ENCODE data around the gene TBC1D24. TPM values are rescaled to one million over a fixed set of nuclear protein-coding genes. Genes with fewer than 3 reads are reported as not detected.
A peak's percentile ranks its signal among the peaks of the same experiment; 100 is the strongest.
"Not testable (repeated sequence)": the region's sequence is repeated elsewhere in the genome, so short reads cannot be mapped to it uniquely, and the experiment has no call there.

The TBC1D24 gene
- polyA plus RNA-seq, 3 donors = 0.76 to 5.9 (median 2.1) TPM

DNA sequence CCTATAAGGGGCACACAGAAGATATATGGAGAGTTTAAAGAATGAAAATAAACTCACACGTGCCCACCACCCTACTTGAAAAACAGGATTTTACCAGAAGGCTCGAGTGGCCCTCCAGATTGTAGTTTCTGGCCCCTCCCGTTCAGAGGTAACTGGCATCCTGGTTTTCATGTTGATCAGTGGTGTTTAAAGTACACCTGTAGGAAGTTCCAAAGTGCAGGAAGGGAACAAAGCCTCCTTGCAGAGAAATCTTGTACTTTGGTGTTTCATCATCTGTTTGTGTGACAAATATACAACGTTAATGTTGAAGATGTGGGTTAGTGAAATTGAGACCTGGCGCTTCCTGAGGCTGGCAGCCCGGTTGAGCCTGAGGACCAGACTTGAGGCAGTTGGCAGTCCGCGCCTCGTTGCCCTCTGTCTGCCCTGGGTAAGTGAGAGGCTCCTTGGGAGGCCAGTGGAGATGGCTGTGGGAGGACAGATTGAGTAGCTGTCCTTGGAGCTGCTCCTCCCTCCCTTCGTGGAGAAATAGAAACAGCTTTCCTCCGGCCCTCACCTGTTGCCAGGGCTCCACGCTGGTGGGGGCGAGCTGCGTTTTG lies 75.5 kb downstream of the TBC1D24 start:
- no CpG with 5 or more reads among the region's 14 CpGs for WGBS (ENCODE audit: insufficient coverage)
- H3K27ac Mint-ChIP-seq = not testable (repeated sequence)

GRCh38 chr16:2551420-2551889 lies 76.5 kb downstream of the TBC1D24 start:
- H2AFZ ChIP-seq (ENCODE audit: insufficient read depth, low read depth, low read length, poor library complexity, severe bottlenecking); H3K9me3 Mint-ChIP-seq; H3K4me2 ChIP-seq (replicated peaks; ENCODE audit: extremely low read depth, low read length, poor library complexity, severe bottlenecking); H3K36me3 ChIP-seq (replicated peaks in 1 of 2; ENCODE audit: control insufficient read depth in 1 of 2, insufficient read depth in 2 of 2, low read length in 2 of 2); intact Hi-C loops (cut with micrococcal nuclease); H3K4me3 ChIP-seq (replicated peaks in 1 of 3; ENCODE audit: low read depth in 2 of 3, low read length in 3 of 3); DNase-seq; H3K4me1 Mint-ChIP-seq; H3K27ac ChIP-seq (ENCODE audit: low read depth in 1 of 2, low read length in 2 of 2); H3K27me3 ChIP-seq (ENCODE audit: control insufficient read depth in 2 of 2, insufficient read depth in 2 of 2, low read length in 2 of 2); H3K4me3 Mint-ChIP-seq; H3K36me3 Mint-ChIP-seq; H3K27me3 Mint-ChIP-seq (ENCODE audit: low read depth in 3 of 3); H3K4me1 ChIP-seq (ENCODE audit: control insufficient read depth in 1 of 2, insufficient read depth in 2 of 2, low read length in 2 of 2); H3K9me3 ChIP-seq (replicated peaks in 1 of 2; ENCODE audit: control insufficient read depth in 1 of 2, insufficient read depth in 1 of 2, low read length in 2 of 2); H3K9ac ChIP-seq (ENCODE audit: insufficient read depth, low read length, poor library complexity, severe bottlenecking): not testable (repeated sequence)
- 75% methylated on average over 2 of the region's 17 CpGs for WGBS (ENCODE audit: insufficient coverage)
- Histone ChIP-seq H4K20me1 (ENCODE audit: insufficient read depth, low read length) (peaks cover 11% of the 10 kb centered on the region), H3K79me2 (ENCODE audit: insufficient read depth, low read length) (peaks cover 14% of the 10 kb centered on the region)
- peak overlapping the region in 2 of 7 donors; percentile 20 to 67 for H3K27ac Mint-ChIP-seq

More for the DNA sequence above, 75.5 kb downstream of the TBC1D24 start:
- H3K4me3 Mint-ChIP-seq; H3K4me1 ChIP-seq (ENCODE audit: control insufficient read depth in 1 of 2, insufficient read depth in 2 of 2, low read length in 2 of 2); H3K4me1 Mint-ChIP-seq; H3K36me3 ChIP-seq (replicated peaks in 1 of 2; ENCODE audit: control insufficient read depth in 1 of 2, insufficient read depth in 2 of 2, low read length in 2 of 2); H2AFZ ChIP-seq (ENCODE audit: insufficient read depth, low read depth, low read length, poor library complexity, severe bottlenecking); H3K36me3 Mint-ChIP-seq; H3K27me3 ChIP-seq (ENCODE audit: control insufficient read depth in 2 of 2, insufficient read depth in 2 of 2, low read length in 2 of 2); H3K27me3 Mint-ChIP-seq (ENCODE audit: low read depth in 3 of 3); H3K9me3 ChIP-seq (replicated peaks in 1 of 2; ENCODE audit: control insufficient read depth in 1 of 2, insufficient read depth in 1 of 2, low read length in 2 of 2); intact Hi-C loops (cut with micrococcal nuclease); H3K9ac ChIP-seq (ENCODE audit: insufficient read depth, low read length, poor library complexity, severe bottlenecking); H3K4me2 ChIP-seq (replicated peaks; ENCODE audit: extremely low read depth, low read length, poor library complexity, severe bottlenecking); H3K9me3 Mint-ChIP-seq; H3K27ac ChIP-seq (ENCODE audit: low read depth in 1 of 2, low read length in 2 of 2); DNase-seq; H3K4me3 ChIP-seq (replicated peaks in 1 of 3; ENCODE audit: low read depth in 2 of 3, low read length in 3 of 3): not testable (repeated sequence)
- peaks cover 25% of the 10 kb centered on the region for H3K79me2 ChIP-seq (ENCODE audit: insufficient read depth, low read length)
- H4K20me1 ChIP-seq (ENCODE audit: insufficient read depth, low read length) = peaks cover 22% of the 10 kb centered on the region

DNA sequence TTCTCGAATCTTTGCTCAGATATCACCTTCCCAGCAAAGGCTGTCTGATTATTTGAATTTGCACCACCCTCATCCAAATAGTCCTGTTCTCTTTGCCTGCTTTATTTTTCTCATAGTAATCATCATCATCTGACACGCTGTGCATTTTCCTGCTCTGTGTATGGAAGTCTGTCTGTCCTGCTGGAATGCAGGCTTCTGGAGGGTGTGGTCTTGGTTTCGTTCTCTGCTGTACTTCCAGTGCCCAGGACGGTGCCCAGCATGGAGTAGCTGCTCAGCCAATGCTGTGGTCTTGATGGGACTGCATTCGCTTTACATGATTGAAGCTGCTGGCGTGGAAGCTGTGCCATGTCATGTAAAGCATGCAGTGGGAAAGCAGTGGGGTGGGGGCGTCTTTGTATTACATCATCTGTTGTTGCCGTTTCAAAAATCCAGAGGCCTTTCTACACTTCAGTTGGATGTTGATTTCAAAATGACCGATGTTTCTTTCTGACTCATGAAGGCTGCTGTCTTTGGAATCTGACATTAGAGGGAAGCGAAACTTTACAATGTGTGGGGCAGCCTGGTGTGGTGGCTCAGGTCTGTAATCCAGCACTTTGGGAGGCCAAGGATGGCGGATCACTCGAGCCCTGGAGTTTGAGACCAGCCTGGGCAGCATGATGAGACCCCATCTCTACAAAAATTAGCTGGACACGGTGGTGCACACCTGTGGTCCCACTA lies 79.9 kb downstream of the TBC1D24 start:
- H3K27ac Mint-ChIP-seq; H3K9ac ChIP-seq (ENCODE audit: insufficient read depth, low read length, poor library complexity, severe bottlenecking); DNase-seq; H3K9me3 Mint-ChIP-seq; H3K4me3 ChIP-seq (replicated peaks in 1 of 3; ENCODE audit: low read depth in 2 of 3, low read length in 3 of 3); H3K4me2 ChIP-seq (replicated peaks; ENCODE audit: extremely low read depth, low read length, poor library complexity, severe bottlenecking); H3K4me3 Mint-ChIP-seq; H4K20me1 ChIP-seq (ENCODE audit: insufficient read depth, low read length); H3K9me3 ChIP-seq (replicated peaks in 1 of 2; ENCODE audit: control insufficient read depth in 1 of 2, insufficient read depth in 1 of 2, low read length in 2 of 2); H2AFZ ChIP-seq (ENCODE audit: insufficient read depth, low read depth, low read length, poor library complexity, severe bottlenecking); H3K36me3 Mint-ChIP-seq; H3K27me3 ChIP-seq (ENCODE audit: control insufficient read depth in 2 of 2, insufficient read depth in 2 of 2, low read length in 2 of 2); H3K27me3 Mint-ChIP-seq (ENCODE audit: low read depth in 3 of 3); H3K36me3 ChIP-seq (replicated peaks in 1 of 2; ENCODE audit: control insufficient read depth in 1 of 2, insufficient read depth in 2 of 2, low read length in 2 of 2); H3K4me1 Mint-ChIP-seq; intact Hi-C loops (cut with micrococcal nuclease): not testable (repeated sequence)
- H3K27ac ChIP-seq (ENCODE audit: low read depth in 1 of 2, low read length in 2 of 2) = peak overlapping the region in 1 of 2 donors; percentile 50
- WGBS (ENCODE audit: insufficient coverage) = no CpG with 5 or more reads among the region's 13 CpGs
- H3K79me2 ChIP-seq (ENCODE audit: insufficient read depth, low read length) = peaks cover 11% of the 10 kb centered on the region
- peaks cover 6 to 13% of the 10 kb centered on the region in 2 donors for H3K4me1 ChIP-seq (ENCODE audit: control insufficient read depth in 1 of 2, insufficient read depth in 2 of 2, low read length in 2 of 2)

Small RNAs within 50 kb of the gene (small RNA-seq; reads per million reads assigned to genes)
- gene AC093525.1 (ENCODE audit: insufficient read length, low read depth) (not detected), gene MIR3178 (ENCODE audit: insufficient read length, low read depth) (not detected), gene MIR6768 (ENCODE audit: insufficient read length, low read depth) (not detected)

Other genes starting within 250 kb of the TBC1D24 start
- 1 to 10 TPM in 1 of 3 donors, not detected in 2; 1.1 TPM for gene DNASE1L2, start 238.7 kb upstream of the TBC1D24 start, polyA plus RNA-seq
- gene ECI1, start 223.5 kb upstream of the TBC1D24 start, polyA plus RNA-seq = 10 to 100 TPM; 29.9 to 74.5 (median 52.3) TPM
- 100 to 1,000 TPM in 2 of 3 donors, 10 to 100 TPM in 1; 93.7 to 176 (median 106) TPM for gene RNPS1, start 207.0 kb upstream of the TBC1D24 start, polyA plus RNA-seq
- 1 to 10 TPM in 1 of 3 donors, under 1 TPM in 2; 0.06 to 1.2 (median 0.68) TPM for gene ABCA3, start 134.4 kb upstream of the TBC1D24 start, polyA plus RNA-seq
- under 1 TPM; 0.34 to 0.97 (median 0.68) TPM for gene CCNF, start 45.7 kb upstream of the TBC1D24 start, polyA plus RNA-seq
- gene TEDC2, start 15.0 kb upstream of the TBC1D24 start, polyA plus RNA-seq = under 1 TPM in 1 of 3 donors, not detected in 2; 0.28 TPM
- gene NTN3, start 3.8 kb upstream of the TBC1D24 start, polyA plus RNA-seq = not detected
- gene ATP6V0C, start 38.8 kb downstream of the TBC1D24 start, polyA plus RNA-seq = 100 to 1,000 TPM; 176 to 310 (median 187) TPM
- gene AMDHD2, start 45.2 kb downstream of the TBC1D24 start, polyA plus RNA-seq = 10 to 100 TPM in 1 of 3 donors, 1 to 10 TPM in 2; 6.9 to 57.8 (median 8.4) TPM
- under 1 TPM in 2 of 3 donors, not detected in 1; 0.12 to 0.56 TPM for gene CEMP1, start 56.3 kb downstream of the TBC1D24 start, polyA plus RNA-seq
- gene PDPK1, start 62.9 kb downstream of the TBC1D24 start, polyA plus RNA-seq = 10 to 100 TPM; 35.6 to 45.9 (median 38.6) TPM
- 10 to 100 TPM; 16.0 to 23.1 (median 21.0) TPM for gene KCTD5, start 207.4 kb downstream of the TBC1D24 start, polyA plus RNA-seq
- 1 to 10 TPM in 1 of 3 donors, not detected in 2; 1.1 TPM for gene PRSS27, start 245.1 kb downstream of the TBC1D24 start, polyA plus RNA-seq